HG03139 (cell line): ENCODE results near the gene UTP3.
A peak's percentile ranks its signal among the peaks of the same experiment; 100 is the strongest.
"Not testable (repeated sequence)": the region's sequence is repeated elsewhere in the genome, so short reads cannot be mapped to it uniquely, and the experiment has no call there.

Experiments
- ATAC-seq: cut with Tn5 transposase; IDR thresholded peaks from one replicate; pipeline ENCODE4 v1.9.1; 2021; ENCODE audit not compliant: unreplicated experiment

UTP3 gene

GRCh38 chr4:70714079-70714887 lies 26.0 kb downstream of the UTP3 start:
- ATAC-seq, result peak; percentile 38

GRCh38 chr4:70715097-70715496 lies 26.8 kb downstream of the UTP3 start:
- ATAC-seq, result peak; percentile 1

- no peak for ATAC-seq
These were observed 30.7 kb downstream of the UTP3 start for GRCh38 chr4:70718811-70719604.

GRCh38 chr4:70721747-70722146 lies 33.4 kb downstream of the UTP3 start, which contains the start of gene RUFY3:
Gene RUFY3, plus strand, starts transcription at chr4:70721964. Its CDS starts 610 bp downstream, at chr4:70722574.
- no peak for ATAC-seq

- ATAC-seq, result no peak
These were observed 34.0 kb downstream of the UTP3 start for GRCh38 chr4:70722199-70722791.

GRCh38 chr4:70724463-70724862 lies 36.1 kb downstream of the UTP3 start:
- no peak for ATAC-seq

- ATAC-seq, result no peak
These were observed 37.3 kb downstream of the UTP3 start for GRCh38 chr4:70725633-70726032.

GRCh38 chr4:70726515-70726914 lies 38.2 kb downstream of the UTP3 start:
- not testable (repeated sequence) for ATAC-seq

GRCh38 chr4:70728091-70728490 lies 39.8 kb downstream of the UTP3 start:
- ATAC-seq, result no peak

GRCh38 chr4:70732878-70733277 lies 44.5 kb downstream of the UTP3 start:
- ATAC-seq, result not testable (repeated sequence)

- peak; percentile 93 for ATAC-seq
These were observed 46.0 kb downstream of the UTP3 start for GRCh38 chr4:70734168-70734954.

- no peak for ATAC-seq
These were observed 46.6 kb downstream of the UTP3 start for GRCh38 chr4:70734971-70735370.

GRCh38 chr4:70735915-70736314 lies 47.6 kb downstream of the UTP3 start:
- not testable (repeated sequence) for ATAC-seq

GRCh38 chr4:70737006-70737405 lies 48.7 kb downstream of the UTP3 start:
- ATAC-seq, result no peak

GRCh38 chr4:70737409-70737808 lies 49.1 kb downstream of the UTP3 start:
- ATAC-seq, result no peak

GRCh38 chr4:70739496-70740337 lies 51.4 kb downstream of the UTP3 start:
- ATAC-seq, result no peak
